IPS-20b (cell line): ENCODE results near the gene CHD5.

Source experiments
- H3K27ac ChIP-seq: one replicate; pipeline ENCODE4 v1.5.1; 2013; ENCODE audit warnings: low read length
- H3K27me3 ChIP-seq: 2 replicates; pipeline ENCODE4 v1.6.1; 2013; ENCODE audit warnings: mild to moderate bottlenecking, low read length, inconsistent platforms; ENCODE audit not compliant: insufficient read depth
- H3K36me3 ChIP-seq: 2 replicates; pipeline ENCODE4 v1.6.1; 2013; ENCODE audit warnings: low read depth, mild to moderate bottlenecking, inconsistent platforms, low read length, moderate library complexity; ENCODE audit not compliant: insufficient read depth
- H3K4me1 ChIP-seq: 2 replicates; pipeline ENCODE4 v1.6.1; 2013; ENCODE audit warnings: mild to moderate bottlenecking, control low read depth, inconsistent platforms, low read length, moderate library complexity; ENCODE audit not compliant: insufficient read depth
- H3K4me3 ChIP-seq: 2 replicates; pipeline ENCODE4 v1.5.1; 2013; ENCODE audit warnings: mild to moderate bottlenecking, low read length, inconsistent platforms
- H3K9ac ChIP-seq: 2 replicates; pipeline ENCODE4 v1.6.1; 2013; ENCODE audit warnings: low read depth, mild to moderate bottlenecking, inconsistent platforms, low read length, moderate library complexity
- H3K9me3 ChIP-seq: 2 replicates; pipeline ENCODE4 v1.6.1; 2013; ENCODE audit warnings: mild to moderate bottlenecking, low read depth, low read length, inconsistent platforms; ENCODE audit not compliant: insufficient read depth

Gene CHD5

GRCh38 chr1:6093071-6093470, 87.0 kb downstream of the CHD5 start:
- no peak overlapping the region for H3K27ac ChIP-seq
- no peak overlapping the region for H3K9ac ChIP-seq
- no peaks in the 10 kb centered on the region for H3K4me1 ChIP-seq
- no peaks in the 10 kb centered on the region for H3K27me3 ChIP-seq
- no peaks in the 10 kb centered on the region for H3K9me3 ChIP-seq
- no peak overlapping the region for H3K4me3 ChIP-seq
- H3K36me3 ChIP-seq, result no peaks in the 10 kb centered on the region

DNA sequence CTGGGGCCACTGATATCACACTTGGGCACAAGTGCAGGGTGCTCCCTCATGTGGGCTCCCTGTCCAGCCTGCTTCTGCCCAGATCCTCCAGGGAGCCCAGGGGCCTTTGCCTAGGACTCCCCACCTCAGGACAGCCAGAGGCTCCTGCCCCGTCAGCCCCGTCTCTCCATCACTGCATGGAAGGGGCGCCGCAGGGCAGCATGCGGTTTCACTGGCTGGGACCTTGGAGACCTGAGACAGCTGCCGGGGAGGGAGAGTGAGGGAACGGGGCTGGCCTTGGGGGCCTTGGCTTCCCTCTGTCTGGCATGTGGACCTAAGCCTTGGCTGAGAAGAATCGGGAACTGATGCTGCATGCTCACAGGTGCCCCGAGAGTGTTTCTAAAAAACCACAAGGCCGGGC, 87.9 kb downstream of the CHD5 start:
- Histone ChIP-seq H3K9me3 (no peaks in the 10 kb centered on the region), H3K27me3 (no peaks in the 10 kb centered on the region), H3K4me1 (no peaks in the 10 kb centered on the region), H3K9ac (no peak overlapping the region), H3K4me3 (no peak overlapping the region), H3K27ac (no peak overlapping the region), H3K36me3 (no peaks in the 10 kb centered on the region)

GRCh38 chr1:6091823-6092109, 88.4 kb downstream of the CHD5 start:
- Histone ChIP-seq H3K9ac (no peak overlapping the region), H3K4me3 (no peak overlapping the region)

DNA sequence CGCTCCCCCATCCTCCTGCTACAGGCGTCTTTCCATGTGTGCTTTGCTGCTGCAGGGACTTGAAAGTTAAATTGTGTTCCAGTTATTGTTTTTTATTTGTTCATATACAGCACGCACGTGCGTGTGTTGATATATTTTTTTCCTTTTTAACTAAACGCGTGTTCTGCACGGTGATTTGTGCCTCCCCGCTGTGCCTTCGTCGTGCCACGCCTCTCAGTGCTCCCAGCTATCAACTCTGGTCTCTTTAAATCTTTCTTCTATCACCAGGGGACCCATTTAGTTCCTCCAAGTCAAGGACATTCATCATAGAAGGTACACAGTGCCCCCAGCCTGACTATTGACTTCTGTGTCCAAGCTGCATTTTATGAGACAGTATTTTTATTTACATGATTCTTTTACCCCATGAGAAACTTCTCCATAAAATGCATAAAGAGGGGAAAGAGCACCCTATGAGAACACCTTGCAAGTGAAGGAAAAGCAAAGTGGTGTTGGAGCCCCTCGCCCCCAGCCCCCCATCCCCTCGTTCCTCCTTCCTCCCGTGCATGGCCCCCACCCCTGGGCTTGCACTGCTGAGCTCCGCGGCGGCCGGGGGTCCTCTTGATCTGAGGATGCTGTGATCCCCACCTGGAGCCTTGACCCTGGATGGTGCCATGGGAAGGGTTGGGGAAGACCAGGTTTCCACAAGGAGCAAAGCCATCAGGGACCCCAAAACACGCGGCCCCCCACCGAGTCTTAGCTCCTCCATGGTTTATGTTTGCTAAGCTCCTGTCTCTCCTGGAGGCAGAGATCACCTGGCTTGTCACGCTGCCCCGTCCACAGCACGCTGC, 88.9 kb downstream of the CHD5 start:
- Histone ChIP-seq H3K9me3 (no peaks in the 10 kb centered on the region), H3K36me3 (no peaks in the 10 kb centered on the region), H3K27me3 (no peaks in the 10 kb centered on the region), H3K4me1 (no peaks in the 10 kb centered on the region), H3K27ac (no peak overlapping the region), H3K9ac (no peak overlapping the region), H3K4me3 (no peak overlapping the region)

More at GRCh38 chr1:6091823-6092109, 88.4 kb downstream of the CHD5 start:
- no peaks in the 10 kb centered on the region for H3K4me1 ChIP-seq
- no peaks in the 10 kb centered on the region for H3K27me3 ChIP-seq
- no peaks in the 10 kb centered on the region for H3K9me3 ChIP-seq
- no peaks in the 10 kb centered on the region for H3K36me3 ChIP-seq
- H3K27ac ChIP-seq, result no peak overlapping the region

DNA sequence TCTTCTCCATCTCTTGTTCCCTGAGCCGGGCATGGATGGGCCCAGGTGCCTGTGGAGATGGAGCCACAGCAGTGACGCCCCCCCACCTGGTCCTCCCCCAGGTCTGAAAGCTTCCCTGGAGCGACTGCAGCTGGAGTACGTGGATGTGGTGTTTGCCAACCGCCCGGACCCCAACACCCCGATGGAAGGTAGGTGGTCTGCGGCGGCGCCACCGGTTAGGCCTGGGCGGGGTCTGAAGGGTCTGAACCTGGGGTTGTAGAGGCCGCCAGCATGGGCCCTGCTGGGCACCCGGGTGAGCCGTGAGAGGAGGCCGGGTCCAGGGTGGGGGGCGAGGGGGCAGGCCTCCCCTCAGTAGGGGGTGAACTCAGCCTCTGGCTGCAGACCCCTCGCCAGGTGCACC, 89.8 kb downstream of the CHD5 start:
- Histone ChIP-seq H3K4me3 (no peak overlapping the region), H3K27me3 (no peaks in the 10 kb centered on the region), H3K36me3 (no peaks in the 10 kb centered on the region), H3K9me3 (no peaks in the 10 kb centered on the region), H3K4me1 (no peaks in the 10 kb centered on the region), H3K9ac (no peak overlapping the region), H3K27ac (no peak overlapping the region)

DNA sequence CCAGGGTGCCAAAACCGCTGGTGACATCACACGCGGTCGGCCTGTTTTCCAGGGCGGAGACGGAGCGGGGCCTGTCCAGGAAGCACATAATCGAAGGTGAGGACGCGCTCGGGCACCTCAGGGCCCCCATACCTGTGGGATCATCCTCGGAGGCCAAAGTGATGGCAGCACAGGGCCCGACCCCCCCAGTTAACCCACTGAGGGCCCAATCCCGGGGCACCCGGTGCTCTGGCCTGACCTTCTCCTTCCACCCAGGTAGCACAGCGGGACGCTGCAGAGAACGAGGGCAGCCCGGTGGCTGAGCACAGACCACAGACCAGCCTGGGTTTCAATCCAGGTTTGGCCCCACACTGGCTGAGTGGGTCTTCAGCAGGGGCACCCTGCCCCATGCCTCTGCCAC, 91.2 kb downstream of the CHD5 start:
- no peaks in the 10 kb centered on the region for H3K4me1 ChIP-seq
- no peaks in the 10 kb centered on the region for H3K27me3 ChIP-seq
- no peaks in the 10 kb centered on the region for H3K9me3 ChIP-seq
- H3K36me3 ChIP-seq, result no peaks in the 10 kb centered on the region
- no peak overlapping the region for H3K4me3 ChIP-seq
- H3K27ac ChIP-seq, result no peak overlapping the region
- H3K9ac ChIP-seq, result no peak overlapping the region

- Histone ChIP-seq H3K27me3 (no peaks in the 10 kb centered on the region), H3K4me3 (no peak overlapping the region), H3K27ac (no peak overlapping the region), H3K9me3 (no peaks in the 10 kb centered on the region), H3K4me1 (peaks cover 3% of the 10 kb centered on the region; the same call in 1 of the 2 replicates), H3K36me3 (no peaks in the 10 kb centered on the region), H3K9ac (no peak overlapping the region)
Measured at GRCh38 chr1:6087958-6088357, 92.2 kb downstream of the CHD5 start.

DNA sequence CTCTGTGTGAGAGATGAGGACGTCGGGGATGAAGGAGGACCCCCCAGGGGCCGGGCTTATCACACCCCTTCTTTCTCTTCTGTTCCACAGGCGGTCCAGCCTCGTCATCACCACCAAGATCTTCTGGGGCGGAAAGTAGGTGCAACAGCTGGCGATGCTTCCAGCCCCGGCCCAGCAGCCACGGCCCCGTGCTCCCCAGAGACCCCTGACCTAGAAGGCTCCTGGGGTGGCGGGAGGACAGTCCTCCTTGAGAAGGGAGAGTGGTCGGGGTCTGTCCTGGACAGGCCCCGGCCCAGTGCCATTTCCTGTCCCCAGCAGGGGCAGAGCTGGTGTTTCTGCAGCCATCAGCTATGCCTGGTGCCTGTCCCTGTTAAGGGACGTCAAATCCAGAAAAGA, 92.7 kb downstream of the CHD5 start:
- Histone ChIP-seq H3K9me3 (no peaks in the 10 kb centered on the region), H3K36me3 (no peaks in the 10 kb centered on the region), H3K4me3 (no peak overlapping the region), H3K27me3 (no peaks in the 10 kb centered on the region), H3K9ac (no peak overlapping the region), H3K27ac (no peak overlapping the region), H3K4me1 (peaks cover 3% of the 10 kb centered on the region; the same call in 1 of the 2 replicates)

DNA sequence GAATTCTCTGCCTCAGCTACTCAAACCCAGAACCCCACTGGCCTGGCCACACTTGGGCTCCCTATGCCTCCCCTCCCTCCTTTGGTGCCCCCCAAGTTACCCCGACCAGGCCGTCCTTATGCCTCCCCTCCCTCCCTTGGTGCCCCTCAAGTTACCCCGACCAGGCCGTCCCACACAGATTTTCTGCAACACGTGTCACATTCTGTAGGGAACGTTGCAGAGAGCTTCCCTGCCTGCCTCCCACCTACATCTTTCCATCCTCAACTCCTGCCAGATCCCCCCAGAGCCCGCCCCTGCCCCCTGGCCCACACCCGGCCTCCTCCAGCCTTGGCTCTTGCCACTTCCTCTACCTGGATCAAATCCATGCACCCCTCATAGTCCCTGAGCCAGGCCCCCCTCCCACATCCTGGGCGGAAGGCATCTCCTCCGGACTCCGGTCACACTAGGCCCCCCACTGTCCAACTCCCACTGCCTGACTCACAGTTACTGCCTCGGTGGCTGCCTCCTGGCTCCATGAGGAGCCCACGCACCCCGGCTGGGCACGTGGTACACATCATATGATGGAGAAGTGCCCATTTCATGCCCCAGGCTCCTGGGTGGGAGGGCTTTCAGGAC, 93.3 kb downstream of the CHD5 start:
- H3K4me1 ChIP-seq, result peaks cover 3% of the 10 kb centered on the region; the same call in 1 of the 2 replicates
- H3K9ac ChIP-seq, result no peak overlapping the region
- no peaks in the 10 kb centered on the region for H3K9me3 ChIP-seq
- no peaks in the 10 kb centered on the region for H3K36me3 ChIP-seq
- H3K27me3 ChIP-seq, result no peaks in the 10 kb centered on the region
- H3K27ac ChIP-seq, result no peak overlapping the region
- H3K4me3 ChIP-seq, result no peak overlapping the region

DNA sequence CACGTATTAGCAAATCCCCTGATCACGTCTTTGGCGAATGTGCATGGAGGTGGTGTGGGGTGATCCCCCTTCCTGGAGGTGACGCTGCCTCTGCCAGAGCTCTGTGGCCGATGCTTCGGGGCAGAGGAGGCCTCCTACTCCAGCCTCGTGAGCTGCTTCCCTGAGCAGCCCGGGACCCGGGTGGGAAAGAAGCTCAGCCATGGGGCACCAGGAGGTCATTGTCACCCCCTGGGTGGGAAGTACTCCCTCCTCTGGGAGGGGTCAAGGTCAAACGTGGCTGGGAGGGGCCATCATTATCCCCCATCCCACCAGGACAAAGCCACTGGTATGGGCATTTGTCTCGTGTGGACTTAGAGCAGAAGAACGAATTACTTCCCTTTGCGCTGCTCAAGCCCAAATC, 93.8 kb downstream of the CHD5 start:
- Histone ChIP-seq H3K27ac (no peak overlapping the region), H3K4me3 (no peak overlapping the region), H3K36me3 (no peaks in the 10 kb centered on the region), H3K27me3 (no peaks in the 10 kb centered on the region), H3K9ac (no peak overlapping the region), H3K4me1 (peaks cover 3% of the 10 kb centered on the region; the same call in 1 of the 2 replicates), H3K9me3 (no peaks in the 10 kb centered on the region)

- no peaks in the 10 kb centered on the region for H3K27me3 ChIP-seq
- H3K27ac ChIP-seq, result no peak overlapping the region
- H3K9ac ChIP-seq, result no peak overlapping the region
- no peaks in the 10 kb centered on the region for H3K36me3 ChIP-seq
- H3K4me1 ChIP-seq, result peaks cover 3% of the 10 kb centered on the region; the same call in 1 of the 2 replicates
- no peak overlapping the region for H3K4me3 ChIP-seq
- H3K9me3 ChIP-seq, result no peaks in the 10 kb centered on the region
Measured at GRCh38 chr1:6085666-6086065, 94.5 kb downstream of the CHD5 start.

DNA sequence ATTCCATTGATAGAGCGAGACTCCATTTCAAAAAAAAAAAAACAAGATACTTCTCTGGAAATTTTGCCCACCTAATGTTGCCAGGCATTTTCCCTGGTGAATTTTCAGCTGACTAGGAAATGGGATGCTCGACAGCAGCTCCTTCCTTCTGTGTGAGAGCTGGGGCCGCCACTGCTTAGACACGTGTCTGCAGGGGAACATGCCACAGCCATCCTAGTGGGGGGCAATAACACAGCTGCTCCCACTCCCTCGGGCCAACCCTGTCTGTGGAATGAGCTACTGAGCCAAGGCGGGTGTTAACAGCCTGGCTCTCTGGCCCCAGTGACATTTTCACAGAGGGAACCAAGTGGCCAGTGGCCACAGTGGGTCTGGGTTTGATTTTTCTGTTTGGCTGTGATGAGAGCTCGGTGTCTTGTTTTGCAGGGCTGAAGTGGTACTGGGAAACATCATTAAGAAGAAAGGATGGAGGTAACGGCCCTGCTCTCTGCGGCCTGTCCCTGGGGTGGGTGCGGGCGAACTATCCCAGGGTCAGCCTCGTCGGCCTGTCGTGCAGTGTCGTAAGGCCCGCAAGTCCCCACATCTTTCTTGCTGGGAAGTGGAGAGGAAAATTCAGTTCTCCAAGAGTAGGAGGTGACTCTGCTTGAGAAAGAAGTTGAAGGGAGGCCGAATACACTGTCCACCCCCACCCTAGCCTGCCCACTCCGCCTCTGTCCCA, 95.2 kb downstream of the CHD5 start:
- H3K9me3 ChIP-seq, result no peaks in the 10 kb centered on the region
- no peak overlapping the region for H3K27ac ChIP-seq
- H3K4me1 ChIP-seq, result peaks cover 3% of the 10 kb centered on the region; the same call in 1 of the 2 replicates
- H3K4me3 ChIP-seq, result no peak overlapping the region
- H3K27me3 ChIP-seq, result no peaks in the 10 kb centered on the region
- H3K36me3 ChIP-seq, result no peaks in the 10 kb centered on the region
- no peak overlapping the region for H3K9ac ChIP-seq
